ENCODE results near the gene SPNS1. TPM values are rescaled to one million over a fixed set of nuclear protein-coding genes. Genes with fewer than 3 reads are reported as not detected.

Gene SPNS1
- polyA plus RNA-seq, 2 of the 4 experiments (the other 2 are of a cell fraction), result 27.0 to 35.1 TPM

- TF ChIP-seq REST (IDR thresholded peaks at IDR 0.05), result no peak
- TF ChIP-seq MAZ (IDR thresholded peaks at IDR 0.05; ENCODE audit: borderline replicate concordance, low read depth, low read length), result no peak
- no peak for TF ChIP-seq CBX8 (IDR thresholded peaks at IDR 0.05)
Observed at GRCh38 chr16:28930652-28931051, 43.9 kb upstream of the SPNS1 start (continued).

- POLR2A ChIA-PET, result no interaction called here
- H3K4me2 ChIP-seq, result no peak within 1 kb of the TSS
- ATAC-seq (no peak), DNase-seq (ENCODE audit: low read depth in 1 of 2, low spot score in 1 of 2) (no peak), FAIRE-seq (no peak)
- H3K4me3 ChIP-seq, result no peak within 1 kb of the TSS
- H3K4me1 ChIP-seq, result no peaks in the 10 kb centered on the region
- 71% methylated on average over 10 of the region's 10 CpGs for WGBS (ENCODE audit: missing lambda C conversion rate)
- no peak within 1 kb of the TSS for H3K27ac ChIP-seq
- no peaks in the 10 kb centered on the region for H3K9me3 ChIP-seq
- no peak for TF ChIP-seq SREBF2 (IDR thresholded peaks at IDR 0.05)
- CTCF ChIA-PET, result interaction anchor here (0.6 to 13.3 kb wide), 3 partner anchors 13 to 61 kb away, joined by 3 to 92 read pairs (median 4); no protein-coding TSS in a partner anchor
Observed at GRCh38 chr16:28931801-28932225, 42.8 kb upstream of the SPNS1 start, which contains the start of gene CD19. CD19 (plus strand) TSS chr16:28931971; CDS start chr16:28932001, 30 bp downstream.

- POLR2A ChIA-PET, result no interaction called here
Observed at GRCh38 chr16:28932339-28933141, 42.0 kb upstream of the SPNS1 start.

More at GRCh38 chr16:28932339-28933141, 42.0 kb upstream of the SPNS1 start:
- Histone ChIP-seq H3K4me3 (no peak overlapping the region), H3K4me1 (no peaks in the 10 kb centered on the region), H3K9me3 (no peaks in the 10 kb centered on the region), H3K4me2 (no peak overlapping the region), H3K27ac (no peak overlapping the region)
- TF ChIP-seq CBX2 (IDR thresholded peaks at IDR 0.05; ENCODE audit: borderline replicate concordance, low read depth) (no peak), FOSL2 (IDR thresholded peaks at IDR 0.05) (no peak), FOSL2 (CRISPR knock-in tag; IDR thresholded peaks at IDR 0.05) (no peak), CBX8 (IDR thresholded peaks at IDR 0.05) (no peak), ESRRA (IDR thresholded peaks at IDR 0.05; ENCODE audit: borderline replicate concordance, low read length) (no peak), RARB (CRISPR knock-in tag; IDR thresholded peaks at IDR 0.05) (no peak), HEYL (CRISPR knock-in tag; IDR thresholded peaks at IDR 0.05) (no peak), MAX (IDR thresholded peaks at IDR 0.05) (no peak), CHD2 (IDR thresholded peaks at IDR 0.05; ENCODE audit: low read length, partially characterized antibody) (no peak), HMGXB4 (CRISPR knock-in tag; IDR thresholded peaks at IDR 0.05; ENCODE audit: borderline replicate concordance) (no peak), RNF2 (IDR thresholded peaks at IDR 0.05; ENCODE audit: borderline replicate concordance, low read depth) (no peak), SMC3 (IDR thresholded peaks at IDR 0.05) (no peak), CTCF (IDR thresholded peaks at IDR 0.05) (no peak), ZC3H11A (IDR thresholded peaks at IDR 0.05) (no peak), MAFK (IDR thresholded peaks at IDR 0.05; ENCODE audit: partially characterized antibody) (no peak), RAD21 (conservative IDR thresholded peaks at IDR 0.05 in 1 of 2, IDR thresholded peaks at IDR 0.05 in 1 of 2) (no peak)
- no peak for FAIRE-seq
- CTCF ChIA-PET, result interaction anchor here (0.6 to 13.3 kb wide), 3 partner anchors 12 to 85 kb away, joined by 3 to 92 read pairs (median 4); no protein-coding TSS in a partner anchor
- 84% methylated on average over 18 of the region's 20 CpGs for WGBS (ENCODE audit: missing lambda C conversion rate)
- DNase-seq (ENCODE audit: low read depth in 1 of 2, low spot score in 1 of 2), result no peak
- no peak for ATAC-seq

All from A549 (cell line).